GM20431 (cell line): Measurements from ENCODE around the gene IAPP.
"Not testable (repeated sequence)": the region's sequence is repeated elsewhere in the genome, so short reads cannot be mapped to it uniquely, and the experiment has no call there.

Experiments
- in situ Hi-C: fragments of 300-500 bp; cut with MseI, MboI; formaldehyde crosslinking; loops from one replicate; pipeline ENCODE4 v1.15.0; 2020; ENCODE audit warnings: low sequenced_read_pairs; ENCODE audit not compliant: unreplicated experiment

The IAPP gene

GRCh38 chr12:21372602-21373001 lies at the start of gene IAPP:
Gene IAPP (plus strand): TSS chr12:21372902. CDS start chr12:21373352, 450 bp downstream.
- in situ Hi-C loops: no loop called here

DNA sequence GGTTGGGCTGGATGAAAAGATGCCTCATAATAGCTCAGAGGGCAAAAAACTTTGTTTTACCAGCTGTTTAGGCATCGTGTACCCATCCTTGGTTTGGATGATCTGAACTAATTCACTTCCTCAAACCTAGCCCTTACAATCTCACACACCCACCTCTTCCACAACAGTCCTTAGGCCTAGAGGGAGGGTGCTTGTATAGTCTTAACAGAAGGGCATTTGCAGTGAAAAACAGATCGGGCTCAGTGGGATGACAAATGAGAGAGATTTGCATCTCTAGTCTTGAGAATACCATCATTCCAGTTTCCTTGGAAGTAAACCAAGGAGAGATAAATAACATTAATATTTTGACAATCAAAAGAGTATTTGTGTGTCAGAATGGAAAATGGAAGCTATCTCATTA lies 49.0 kb upstream of the IAPP start:
- in situ Hi-C loops: no loop called here

- in situ Hi-C loops: no loop called here
Observed at GRCh38 chr12:21324551-21324950, 48.2 kb upstream of the IAPP start.

DNA sequence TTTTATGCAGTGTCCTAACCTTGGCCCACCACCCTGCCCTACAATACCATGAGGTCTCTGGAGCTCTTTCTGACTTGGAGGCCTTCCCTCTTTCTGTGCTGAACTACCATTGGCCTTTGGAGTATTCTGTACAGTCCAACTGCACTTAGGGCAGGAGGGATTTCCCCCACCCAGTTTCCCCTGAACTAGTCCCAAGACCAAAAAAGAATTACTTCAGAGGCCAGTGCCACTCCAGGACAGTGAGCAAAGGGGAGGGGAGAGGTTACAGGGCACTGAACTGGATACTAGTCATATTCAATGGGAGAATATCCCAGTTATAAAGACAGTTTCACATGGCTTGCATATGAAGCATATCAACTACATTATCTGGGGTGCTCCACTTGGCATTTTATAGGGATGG lies 44.1 kb upstream of the IAPP start:
- in situ Hi-C loops: no loop called here

GRCh38 chr12:21330682-21331253 lies 41.9 kb upstream of the IAPP start:
- in situ Hi-C loops: no loop called here

- in situ Hi-C loops: no loop called here
Observed at GRCh38 chr12:21334771-21335325, 37.9 kb upstream of the IAPP start, which contains the start of gene SLCO1A2. Gene SLCO1A2 (minus strand): TSS chr12:21334917. CDS start chr12:21334647, 270 bp downstream.

GRCh38 chr12:21336656-21337055 lies 36.0 kb upstream of the IAPP start:
- in situ Hi-C loops: no loop called here

GRCh38 chr12:21337453-21337852 lies 35.2 kb upstream of the IAPP start:
- in situ Hi-C loops: no loop called here

DNA sequence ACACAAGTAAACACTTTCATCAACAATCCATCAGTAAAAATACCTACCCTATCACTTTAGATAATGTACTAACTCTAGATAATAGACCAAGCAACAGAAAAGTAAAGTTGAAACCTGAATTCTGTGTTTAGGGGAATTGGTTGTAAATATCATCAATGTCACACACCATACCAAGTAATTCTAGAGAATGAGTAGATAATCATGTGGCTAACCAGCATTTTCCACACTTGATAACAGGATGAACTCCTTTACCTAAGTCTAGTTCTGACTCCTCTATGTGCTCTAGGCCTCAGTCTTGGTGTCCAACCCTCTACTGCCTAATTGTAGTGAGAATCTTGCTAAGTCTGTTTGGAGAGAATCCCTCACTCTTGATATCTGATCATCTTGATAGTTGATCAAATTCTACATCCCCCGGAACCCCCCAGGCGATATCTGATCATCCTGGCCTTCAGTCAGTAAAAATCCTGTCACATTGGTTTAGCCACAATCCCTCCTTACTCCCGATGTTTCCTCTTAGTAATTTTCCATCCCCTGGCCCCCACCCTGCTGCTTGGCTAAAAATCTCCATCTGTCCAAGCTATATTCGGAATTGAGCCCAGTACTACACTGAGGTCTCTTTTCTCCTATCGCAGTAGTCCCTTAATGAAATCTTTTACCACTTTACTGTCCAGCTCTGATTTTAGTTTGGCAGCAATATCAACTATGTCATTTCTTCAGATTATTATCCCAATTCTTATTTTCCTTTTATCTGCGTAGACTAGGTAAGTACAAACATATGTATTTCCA lies 34.5 kb upstream of the IAPP start:
- in situ Hi-C loops: no loop called here

GRCh38 chr12:21339921-21340320 lies 32.8 kb upstream of the IAPP start:
- in situ Hi-C loops: no loop called here

DNA sequence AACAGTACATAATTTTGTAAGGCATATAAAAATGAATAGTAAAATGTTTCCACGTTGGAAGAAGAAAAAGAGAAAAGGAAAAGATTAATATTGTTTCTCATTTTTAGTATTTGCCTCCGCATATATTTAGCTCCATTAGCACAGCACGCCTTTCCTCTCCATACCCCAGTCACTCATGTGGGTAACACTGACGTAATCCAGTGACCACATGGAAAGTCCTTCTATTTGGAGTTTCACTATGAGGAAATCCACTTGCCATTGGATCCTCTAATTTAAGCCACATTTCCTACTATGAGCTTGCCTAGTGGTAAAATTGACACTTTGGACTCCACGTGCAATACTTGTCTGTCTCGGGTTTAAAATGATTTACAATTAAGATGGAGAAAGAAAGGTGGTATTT lies 32.3 kb upstream of the IAPP start:
- in situ Hi-C loops: no loop called here

- in situ Hi-C loops: no loop called here
Observed at GRCh38 chr12:21341769-21342168, 30.9 kb upstream of the IAPP start.

DNA sequence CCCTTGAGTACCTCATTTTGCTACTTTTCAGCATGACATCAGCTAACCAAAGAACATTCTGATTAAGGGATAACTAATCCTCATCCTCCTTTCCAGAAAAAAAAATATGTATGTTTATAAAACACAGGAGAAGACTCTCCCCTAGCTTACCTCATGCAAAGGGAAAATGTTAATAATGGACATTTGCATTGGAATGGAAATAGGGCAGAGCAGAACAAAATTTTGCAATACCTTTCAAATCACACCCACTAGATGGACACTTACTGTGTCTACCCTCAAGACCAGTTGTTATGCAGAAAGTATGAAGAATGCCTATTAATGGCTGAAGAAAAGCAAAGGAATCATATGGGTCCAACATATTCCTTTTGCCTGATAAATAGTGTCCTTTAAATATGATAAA lies 29.1 kb upstream of the IAPP start:
- in situ Hi-C loops: no loop called here

DNA sequence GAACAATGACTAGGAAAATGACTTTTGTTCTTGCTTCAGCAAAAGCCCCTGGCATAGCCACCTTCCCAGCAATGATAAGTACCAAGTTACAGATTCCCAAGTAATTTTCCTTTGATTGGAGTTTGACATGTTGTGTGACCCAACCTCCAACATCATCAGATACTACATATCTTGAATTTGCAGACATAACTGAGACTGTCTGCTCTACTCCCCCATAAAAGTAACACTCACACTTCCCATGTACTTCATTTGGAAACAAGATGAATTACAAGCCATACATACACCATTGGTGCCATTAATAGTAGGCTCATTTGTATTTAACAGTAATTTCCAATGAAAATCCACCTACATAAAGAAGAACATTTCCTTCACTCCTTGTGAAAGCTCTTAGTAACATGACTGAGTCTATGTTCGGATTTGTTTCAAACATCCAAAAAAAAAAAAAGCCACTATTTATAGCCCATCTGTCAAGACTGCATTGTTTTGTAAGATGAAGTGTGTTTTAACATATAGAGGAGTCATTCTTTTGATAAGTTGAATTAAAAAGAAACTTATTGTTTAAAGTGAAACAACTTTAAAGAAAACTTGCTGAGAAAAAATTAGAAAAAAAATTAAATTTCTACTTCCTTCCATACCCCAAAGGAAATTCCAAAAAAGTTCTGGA lies 26.0 kb upstream of the IAPP start:
- in situ Hi-C loops: no loop called here

DNA sequence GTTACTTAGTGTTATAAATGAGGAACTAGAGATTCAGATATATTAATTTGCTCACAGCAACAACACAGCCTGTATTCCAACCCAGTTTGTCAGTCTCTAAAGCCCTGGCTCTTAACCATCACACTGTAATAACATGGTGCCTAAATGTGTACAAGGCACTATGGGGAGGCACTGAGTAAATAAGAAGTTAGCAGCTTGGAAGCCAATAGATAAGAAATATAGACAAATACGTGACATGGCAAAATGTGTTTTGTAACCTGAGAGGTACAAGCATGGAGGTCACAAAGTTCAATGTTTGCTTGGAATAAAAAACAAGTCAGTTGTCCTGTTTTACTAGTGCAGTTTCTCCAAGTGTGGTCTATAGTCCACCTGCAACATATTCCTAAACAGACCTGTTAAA lies 21.7 kb upstream of the IAPP start:
- in situ Hi-C loops: no loop called here

GRCh38 chr12:21353487-21353886 lies 19.2 kb upstream of the IAPP start:
- in situ Hi-C loops: no loop called here

- in situ Hi-C loops: no loop called here
Observed at GRCh38 chr12:21353948-21354347, 18.8 kb upstream of the IAPP start.

DNA sequence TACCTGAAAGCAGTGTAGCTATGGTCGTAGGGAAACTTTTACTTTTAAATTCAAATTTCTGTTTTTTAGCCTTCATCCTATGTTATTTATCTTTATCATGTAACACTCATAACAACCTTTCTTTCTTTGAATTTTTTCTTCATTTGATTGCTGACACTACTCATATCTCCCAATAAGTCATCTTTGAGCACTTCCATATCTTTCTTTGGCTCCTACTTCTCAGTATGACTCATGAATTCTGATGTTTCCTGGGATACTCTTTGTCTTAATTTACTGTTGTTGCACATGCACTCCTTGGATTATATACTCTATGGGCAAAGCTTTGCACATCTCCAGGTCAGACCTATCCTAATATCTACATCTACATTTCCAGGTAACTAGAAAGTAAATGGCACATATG lies 18.1 kb upstream of the IAPP start:
- in situ Hi-C loops: no loop called here

GRCh38 chr12:21360632-21361031 lies 12.1 kb upstream of the IAPP start:
- in situ Hi-C loops: not testable (repeated sequence)

- in situ Hi-C loops: no loop called here
Observed at GRCh38 chr12:21369141-21369980, 3.3 kb upstream of the IAPP start.
